ENCODE data around the gene RRP9.

The RRP9 gene

GRCh38 chr3:51896607-51897305, 44.9 kb downstream of the RRP9 start:
- no peak for DNase-seq

- no peak for DNase-seq
These were observed 46.8 kb downstream of the RRP9 start for GRCh38 chr3:51894939-51895338.

- no peak for DNase-seq
These were observed 47.3 kb downstream of the RRP9 start for GRCh38 chr3:51894391-51894790.

GRCh38 chr3:51891242-51892039, 50.3 kb downstream of the RRP9 start:
- no peak for DNase-seq

GRCh38 chr3:51888463-51889105, 53.1 kb downstream of the RRP9 start:
- no peak for DNase-seq

GRCh38 chr3:51887620-51888019, 54.1 kb downstream of the RRP9 start:
- no peak for DNase-seq

- DNase-seq: no peak
These were observed 55.3 kb downstream of the RRP9 start for GRCh38 chr3:51886447-51886846.
